ENCODE results near the gene UBE2E2.

Gene UBE2E2

DNA sequence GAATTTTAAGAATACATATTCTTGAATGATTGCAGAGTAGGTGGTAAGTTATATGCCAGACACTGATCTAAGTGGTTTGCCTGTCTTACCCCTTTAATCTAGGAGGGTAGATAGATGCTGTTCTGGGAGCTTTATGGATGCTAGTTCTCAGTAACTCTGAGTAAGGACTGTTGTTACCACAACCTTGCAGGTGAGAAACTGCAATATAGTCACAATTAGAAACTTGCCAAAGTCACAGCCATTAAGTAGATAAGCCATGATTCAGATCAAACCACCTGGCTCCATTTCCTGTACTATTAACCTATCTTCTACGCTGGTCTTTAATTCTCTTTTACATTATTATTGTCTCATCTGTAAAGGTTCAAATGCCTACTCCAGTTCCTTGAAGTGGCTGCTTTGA is 46.8 kb downstream of the UBE2E2 start:
- Histone ChIP-seq H3K36me3 (ENCODE audit: control insufficient read depth, insufficient read depth, low read length) (no peaks in the 10 kb centered on the region), H3K4me1 (ENCODE audit: control insufficient read depth, insufficient read depth, low read length) (no peaks in the 10 kb centered on the region), H3K27ac (ENCODE audit: low read depth, low read length) (no peak overlapping the region), H3K4me3 (ENCODE audit: low read length) (no peak overlapping the region), H3K9ac (ENCODE audit: low read length) (no peak overlapping the region), H3K27me3 (ENCODE audit: control insufficient read depth, insufficient read depth, low read length) (no peaks in the 10 kb centered on the region)

DNA sequence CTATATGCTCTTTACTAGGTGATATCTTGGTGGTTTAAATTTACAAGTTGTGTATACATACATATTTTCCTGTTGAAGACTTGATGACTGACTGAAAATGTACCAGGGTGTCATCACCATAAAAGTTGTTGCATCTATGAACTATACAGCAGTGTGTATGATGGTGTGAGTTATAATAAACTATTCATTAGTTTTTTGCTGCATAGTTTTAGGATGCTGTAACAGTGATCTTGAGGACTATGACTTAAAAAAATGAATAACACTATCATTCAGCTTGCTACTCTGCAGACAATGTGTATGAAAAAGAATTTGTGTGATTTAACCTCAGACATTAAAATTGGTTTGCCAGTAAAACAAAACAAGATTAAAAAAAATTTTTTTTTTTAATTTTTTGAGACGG is 49.0 kb downstream of the UBE2E2 start:
- Histone ChIP-seq H3K4me1 (ENCODE audit: control insufficient read depth, insufficient read depth, low read length) (peaks cover 6% of the 10 kb centered on the region), H3K4me3 (ENCODE audit: low read length) (no peak overlapping the region), H3K27ac (ENCODE audit: low read depth, low read length) (no peak overlapping the region), H3K27me3 (ENCODE audit: control insufficient read depth, insufficient read depth, low read length) (no peaks in the 10 kb centered on the region), H3K36me3 (ENCODE audit: control insufficient read depth, insufficient read depth, low read length) (no peaks in the 10 kb centered on the region), H3K9ac (ENCODE audit: low read length) (no peak overlapping the region)

DNA sequence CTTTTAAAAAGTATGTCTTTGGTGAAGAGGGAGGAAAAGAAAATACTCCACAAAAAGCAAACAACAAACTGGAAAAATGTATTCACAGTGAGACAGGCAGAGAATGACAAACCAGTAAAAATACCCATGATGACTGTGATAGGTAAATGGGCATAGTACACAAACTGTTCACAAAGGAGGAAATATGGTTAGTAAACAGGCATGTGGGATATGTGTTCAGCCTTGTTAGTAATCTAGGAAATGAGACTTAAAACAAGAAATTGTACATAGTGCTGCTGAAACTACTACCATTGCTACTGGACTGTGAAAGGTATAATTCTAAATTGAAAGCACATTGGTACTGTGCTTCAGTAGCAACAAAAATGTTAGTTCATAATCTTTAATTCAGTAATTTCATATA is 50.1 kb downstream of the UBE2E2 start:
- H3K9ac ChIP-seq (ENCODE audit: low read length) = no peak overlapping the region
- H3K36me3 ChIP-seq (ENCODE audit: control insufficient read depth, insufficient read depth, low read length) = no peaks in the 10 kb centered on the region
- H3K4me3 ChIP-seq (ENCODE audit: low read length) = no peak overlapping the region
- H3K27ac ChIP-seq (ENCODE audit: low read depth, low read length) = no peak overlapping the region
- no peaks in the 10 kb centered on the region for H3K27me3 ChIP-seq (ENCODE audit: control insufficient read depth, insufficient read depth, low read length)
- H3K4me1 ChIP-seq (ENCODE audit: control insufficient read depth, insufficient read depth, low read length) = peaks cover 6% of the 10 kb centered on the region

DNA sequence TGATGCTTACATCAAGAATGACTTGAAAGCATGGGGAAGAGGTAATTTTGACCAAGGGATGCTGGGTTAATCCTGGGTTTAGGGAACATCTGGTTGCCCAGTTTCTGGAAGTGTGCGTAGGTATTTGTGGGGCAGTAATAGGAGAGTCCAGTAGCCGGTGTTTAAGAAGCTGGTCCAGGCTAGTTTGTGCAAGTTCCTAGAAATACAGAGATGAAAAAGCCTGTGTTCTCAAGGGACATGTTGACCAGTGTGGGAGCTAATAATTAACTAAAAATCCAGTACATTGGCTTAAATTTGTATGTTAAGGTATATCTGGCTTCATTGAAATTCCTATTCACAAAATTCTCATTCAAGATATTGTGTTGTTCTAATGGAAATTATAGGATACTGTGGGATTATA is 51.2 kb downstream of the UBE2E2 start:
- Histone ChIP-seq H3K4me1 (ENCODE audit: control insufficient read depth, insufficient read depth, low read length) (peaks cover 6% of the 10 kb centered on the region), H3K36me3 (ENCODE audit: control insufficient read depth, insufficient read depth, low read length) (no peaks in the 10 kb centered on the region), H3K27me3 (ENCODE audit: control insufficient read depth, insufficient read depth, low read length) (no peaks in the 10 kb centered on the region), H3K4me3 (ENCODE audit: low read length) (no peak overlapping the region), H3K27ac (ENCODE audit: low read depth, low read length) (no peak overlapping the region), H3K9ac (ENCODE audit: low read length) (no peak overlapping the region)

DNA sequence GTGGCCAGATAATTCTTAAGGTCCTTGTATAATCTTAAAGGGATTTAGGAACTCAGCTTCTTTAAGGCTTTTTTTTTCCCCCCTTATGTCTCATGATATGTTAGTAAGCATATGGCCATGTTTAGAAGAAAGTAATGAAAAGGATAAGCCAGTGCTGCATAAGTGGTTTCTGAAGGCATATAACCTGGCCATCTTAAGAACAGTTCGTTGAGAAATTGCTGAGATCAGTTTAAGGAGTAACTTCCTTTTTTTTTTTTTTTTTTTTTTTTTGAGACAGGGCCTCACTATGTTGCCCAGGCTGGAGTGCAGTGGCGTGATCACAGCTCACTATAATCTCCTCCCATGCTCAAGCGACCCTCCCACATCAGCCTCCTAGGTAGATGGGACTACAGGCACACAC is 51.7 kb downstream of the UBE2E2 start:
- no peaks in the 10 kb centered on the region for H3K36me3 ChIP-seq (ENCODE audit: control insufficient read depth, insufficient read depth, low read length)
- H3K4me1 ChIP-seq (ENCODE audit: control insufficient read depth, insufficient read depth, low read length) = peaks cover 6% of the 10 kb centered on the region
- H3K9ac ChIP-seq (ENCODE audit: low read length) = no peak overlapping the region
- no peak overlapping the region for H3K4me3 ChIP-seq (ENCODE audit: low read length)
- no peaks in the 10 kb centered on the region for H3K27me3 ChIP-seq (ENCODE audit: control insufficient read depth, insufficient read depth, low read length)
- H3K27ac ChIP-seq (ENCODE audit: low read depth, low read length) = no peak overlapping the region

DNA sequence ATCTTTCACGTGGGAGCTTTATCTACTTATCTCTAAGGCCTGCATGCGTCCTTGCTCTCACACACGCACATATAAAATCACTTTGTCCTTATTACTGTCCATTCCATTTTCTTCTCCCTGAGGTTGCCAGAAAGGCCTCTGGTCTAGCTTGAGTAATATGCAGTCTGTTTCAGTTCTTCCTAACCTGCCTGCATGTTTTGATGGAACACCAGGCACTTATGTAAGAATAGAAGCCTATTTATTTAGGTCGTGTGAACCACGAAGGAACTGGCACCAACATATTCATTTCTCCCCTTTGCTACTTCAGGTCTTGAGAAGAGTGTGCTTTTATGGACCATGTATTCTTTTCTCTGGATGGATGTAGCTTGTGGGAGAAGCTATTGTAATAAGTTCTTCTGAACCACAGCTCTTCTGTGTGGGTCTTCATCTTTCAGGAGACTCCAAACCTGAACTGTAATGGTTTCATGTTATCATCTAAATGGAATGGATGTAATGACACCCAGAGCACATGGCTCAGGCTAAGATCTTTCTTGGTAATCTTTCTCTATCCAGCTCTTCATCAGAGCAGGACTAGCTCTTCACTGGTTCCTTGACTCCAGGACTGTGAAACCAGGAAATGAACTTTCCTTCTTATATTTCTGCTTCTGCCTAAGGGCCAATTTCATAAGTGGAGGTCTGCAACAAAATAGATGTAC is 53.8 kb downstream of the UBE2E2 start:
- H3K4me1 ChIP-seq (ENCODE audit: control insufficient read depth, insufficient read depth, low read length) = peaks cover 6% of the 10 kb centered on the region
- H3K4me3 ChIP-seq (ENCODE audit: low read length) = no peak overlapping the region
- no peaks in the 10 kb centered on the region for H3K36me3 ChIP-seq (ENCODE audit: control insufficient read depth, insufficient read depth, low read length)
- no peak overlapping the region for H3K27ac ChIP-seq (ENCODE audit: low read depth, low read length)
- no peak overlapping the region for H3K9ac ChIP-seq (ENCODE audit: low read length)
- H3K27me3 ChIP-seq (ENCODE audit: control insufficient read depth, insufficient read depth, low read length) = no peaks in the 10 kb centered on the region

DNA sequence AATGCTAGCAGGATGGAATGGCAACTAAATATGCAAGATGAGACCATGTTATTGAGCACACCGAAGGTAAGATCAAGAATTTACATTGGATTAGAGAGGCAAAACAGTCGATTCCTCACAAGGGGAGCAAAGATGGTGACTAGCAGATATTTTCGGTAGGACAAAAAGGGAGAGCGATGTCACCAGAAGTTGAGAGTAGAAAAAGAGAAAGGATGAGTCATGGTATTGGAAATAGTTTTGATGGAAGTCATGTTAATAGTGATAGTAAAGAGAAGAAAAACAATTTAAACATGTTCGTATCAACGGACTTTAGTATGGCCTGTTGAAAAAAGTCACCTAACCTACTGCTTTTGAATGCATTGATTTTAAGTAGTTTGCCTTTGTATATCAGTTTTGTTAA is 55.0 kb downstream of the UBE2E2 start:
- H3K27me3 ChIP-seq (ENCODE audit: control insufficient read depth, insufficient read depth, low read length) = no peaks in the 10 kb centered on the region
- no peak overlapping the region for H3K4me3 ChIP-seq (ENCODE audit: low read length)
- H3K36me3 ChIP-seq (ENCODE audit: control insufficient read depth, insufficient read depth, low read length) = no peaks in the 10 kb centered on the region
- H3K4me1 ChIP-seq (ENCODE audit: control insufficient read depth, insufficient read depth, low read length) = peaks cover 6% of the 10 kb centered on the region
- H3K9ac ChIP-seq (ENCODE audit: low read length) = no peak overlapping the region
- H3K27ac ChIP-seq (ENCODE audit: low read depth, low read length) = no peak overlapping the region

DNA sequence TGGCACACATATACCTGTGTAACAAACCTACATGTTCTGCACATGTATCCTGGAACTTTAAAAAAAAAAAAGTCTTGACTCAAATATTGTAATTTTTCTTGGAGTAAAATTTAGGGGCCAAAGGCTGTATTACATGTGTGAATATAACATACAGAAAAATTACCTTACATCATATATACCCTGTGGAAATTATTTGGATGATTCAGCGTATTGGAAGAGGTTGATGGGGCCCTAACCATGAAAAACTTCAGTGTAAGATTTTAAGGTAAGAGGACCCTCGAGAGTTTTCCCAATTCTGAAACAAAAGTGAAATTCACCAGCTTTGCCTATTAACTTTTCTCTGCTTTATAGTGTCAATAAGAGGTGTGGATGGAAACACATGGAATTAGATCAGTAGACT is 56.4 kb downstream of the UBE2E2 start:
- no peaks in the 10 kb centered on the region for H3K27me3 ChIP-seq (ENCODE audit: control insufficient read depth, insufficient read depth, low read length)
- no peak overlapping the region for H3K9ac ChIP-seq (ENCODE audit: low read length)
- no peak overlapping the region for H3K27ac ChIP-seq (ENCODE audit: low read depth, low read length)
- H3K36me3 ChIP-seq (ENCODE audit: control insufficient read depth, insufficient read depth, low read length) = no peaks in the 10 kb centered on the region
- H3K4me3 ChIP-seq (ENCODE audit: low read length) = no peak overlapping the region
- peaks cover 6% of the 10 kb centered on the region for H3K4me1 ChIP-seq (ENCODE audit: control insufficient read depth, insufficient read depth, low read length)

DNA sequence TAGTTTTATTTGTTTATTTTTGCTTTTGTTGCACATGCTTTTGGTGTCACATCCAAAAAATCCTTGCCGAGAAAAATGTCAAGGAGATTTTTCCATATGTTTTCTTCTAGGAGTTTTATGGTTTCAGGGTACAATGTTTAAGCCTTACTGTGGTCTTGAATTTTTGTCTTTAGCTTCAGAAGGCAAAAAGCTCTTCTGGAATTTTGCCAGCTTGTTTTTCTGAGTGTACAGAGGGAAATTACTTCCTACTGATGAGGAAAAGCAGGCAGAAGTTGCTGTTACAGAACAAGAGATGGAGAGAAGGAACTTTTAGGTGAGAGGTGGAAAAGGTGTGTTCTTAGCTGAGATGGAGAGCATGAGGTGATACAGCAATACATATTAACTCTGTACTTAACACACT is 59.6 kb downstream of the UBE2E2 start:
- H3K27me3 ChIP-seq (ENCODE audit: control insufficient read depth, insufficient read depth, low read length) = no peaks in the 10 kb centered on the region
- H3K4me1 ChIP-seq (ENCODE audit: control insufficient read depth, insufficient read depth, low read length) = no peaks in the 10 kb centered on the region

DNA sequence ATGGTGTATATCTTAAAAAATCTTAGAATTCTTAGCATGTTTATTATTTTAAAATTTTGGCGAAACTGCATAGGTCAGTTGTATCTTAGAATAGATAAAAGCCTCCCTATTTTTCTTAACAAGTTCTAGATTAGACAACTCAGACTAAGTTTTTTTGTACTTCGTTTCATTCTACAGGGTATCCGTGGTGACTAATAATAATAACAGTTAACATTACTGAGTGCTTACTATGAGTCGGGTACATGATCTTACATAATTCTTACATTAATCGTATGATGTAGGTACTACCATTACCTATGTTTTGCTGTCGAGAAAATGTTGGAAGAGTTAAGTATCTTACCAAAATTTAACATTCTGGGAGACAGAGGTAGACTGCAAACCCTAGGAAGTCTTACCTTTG is 60.7 kb downstream of the UBE2E2 start:
- Histone ChIP-seq H3K27me3 (ENCODE audit: control insufficient read depth, insufficient read depth, low read length) (no peaks in the 10 kb centered on the region), H3K4me3 (ENCODE audit: low read length) (no peak overlapping the region), H3K36me3 (ENCODE audit: control insufficient read depth, insufficient read depth, low read length) (no peaks in the 10 kb centered on the region)

More for the DNA sequence above, 59.6 kb downstream of the UBE2E2 start:
- Histone ChIP-seq H3K9ac (ENCODE audit: low read length) (no peak overlapping the region), H3K36me3 (ENCODE audit: control insufficient read depth, insufficient read depth, low read length) (no peaks in the 10 kb centered on the region), H3K27ac (ENCODE audit: low read depth, low read length) (no peak overlapping the region), H3K4me3 (ENCODE audit: low read length) (no peak overlapping the region)

DNA sequence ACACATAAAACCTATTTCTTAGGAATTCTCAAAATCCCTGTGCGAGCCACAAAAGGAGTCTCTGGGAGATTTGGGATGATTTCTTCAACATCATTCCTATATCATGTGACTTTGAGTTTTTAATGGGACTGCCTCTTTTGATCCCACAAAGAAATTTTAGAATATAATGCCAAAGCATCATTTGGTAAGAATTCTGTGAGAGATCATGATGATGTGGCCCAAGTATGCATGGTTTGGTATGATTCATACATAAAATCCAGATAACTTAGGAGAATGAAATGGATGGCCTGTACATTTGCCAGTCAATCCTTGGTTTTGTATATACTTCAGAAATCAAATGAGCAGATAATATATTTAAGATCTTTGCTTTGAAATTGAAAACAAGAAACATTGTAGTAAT is 61.3 kb downstream of the UBE2E2 start:
- Histone ChIP-seq H3K9ac (ENCODE audit: low read length) (no peak overlapping the region), H3K27me3 (ENCODE audit: control insufficient read depth, insufficient read depth, low read length) (no peaks in the 10 kb centered on the region)

More for the DNA sequence above, 60.7 kb downstream of the UBE2E2 start:
- Histone ChIP-seq H3K27ac (ENCODE audit: low read depth, low read length) (no peak overlapping the region), H3K4me1 (ENCODE audit: control insufficient read depth, insufficient read depth, low read length) (no peaks in the 10 kb centered on the region), H3K9ac (ENCODE audit: low read length) (no peak overlapping the region)

DNA sequence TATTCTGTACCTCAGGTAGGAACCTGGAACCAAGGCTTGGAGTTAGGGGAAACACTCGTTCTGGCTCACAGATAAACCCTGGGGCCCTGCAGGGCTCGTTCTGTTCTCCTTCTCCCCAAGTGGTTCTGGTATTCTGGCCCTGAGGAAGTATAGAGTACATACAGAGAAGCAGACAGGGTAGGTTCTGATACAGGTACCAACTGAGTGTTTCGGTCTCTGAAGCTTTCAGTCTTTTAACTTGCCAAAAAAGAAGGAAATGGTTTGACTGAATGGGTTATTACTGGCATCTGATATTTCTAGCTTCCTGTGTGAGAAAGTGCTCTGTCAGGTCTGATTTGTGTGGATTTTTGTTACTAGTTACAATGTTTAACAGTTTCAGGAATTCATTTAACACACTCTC is 67.3 kb downstream of the UBE2E2 start:
- H3K27ac ChIP-seq (ENCODE audit: low read depth, low read length) = no peak overlapping the region
- H3K4me3 ChIP-seq (ENCODE audit: low read length) = no peak overlapping the region
- H3K9ac ChIP-seq (ENCODE audit: low read length) = no peak overlapping the region
- H3K4me1 ChIP-seq (ENCODE audit: control insufficient read depth, insufficient read depth, low read length) = no peaks in the 10 kb centered on the region
- no peaks in the 10 kb centered on the region for H3K36me3 ChIP-seq (ENCODE audit: control insufficient read depth, insufficient read depth, low read length)
- no peaks in the 10 kb centered on the region for H3K27me3 ChIP-seq (ENCODE audit: control insufficient read depth, insufficient read depth, low read length)

More for the DNA sequence above, 61.3 kb downstream of the UBE2E2 start:
- Histone ChIP-seq H3K27ac (ENCODE audit: low read depth, low read length) (no peak overlapping the region), H3K36me3 (ENCODE audit: control insufficient read depth, insufficient read depth, low read length) (no peaks in the 10 kb centered on the region), H3K4me3 (ENCODE audit: low read length) (no peak overlapping the region), H3K4me1 (ENCODE audit: control insufficient read depth, insufficient read depth, low read length) (no peaks in the 10 kb centered on the region)

Data from rectal smooth muscle tissue (tissue), 1 donor.